Osteoblast (primary cell): ENCODE measurements around the gene MRPS26. TPM values are rescaled to one million over a fixed set of nuclear protein-coding genes. Genes with fewer than 3 reads are reported as not detected.

Source experiments
- DNase-seq: peaks from one replicate; pipeline ENCODE4 v3.0.0; 2011; ENCODE audit warnings: low spot score, mixed read lengths; ENCODE audit not compliant: insufficient read length; ENCODE audit errors: missing footprints
- H2AFZ ChIP-seq: 2 replicates; pipeline ENCODE4 v1.6.0; 2011; ENCODE audit warnings: mild to moderate bottlenecking, low read length
- H3K27ac ChIP-seq: 2 replicates; pipeline ENCODE4 v1.5.1; 2011; ENCODE audit warnings: mild to moderate bottlenecking, low read depth, low read length, moderate library complexity
- H3K27me3 ChIP-seq: 2 replicates; pipeline ENCODE4 v1.6.0; 2012; ENCODE audit warnings: mild to moderate bottlenecking, control low read depth, inconsistent platforms, low read length, moderate library complexity; ENCODE audit not compliant: insufficient read depth
- H3K36me3 ChIP-seq: 2 replicates; pipeline ENCODE4 v1.5.1; 2011; ENCODE audit warnings: mild to moderate bottlenecking, low read length, control low read depth, moderate library complexity; ENCODE audit not compliant: insufficient read depth
- H3K4me1 ChIP-seq: 2 replicates; pipeline ENCODE4 v1.5.1; 2011; ENCODE audit warnings: mild to moderate bottlenecking, low read length, control low read depth, moderate library complexity; ENCODE audit not compliant: insufficient read depth
- H3K4me2 ChIP-seq: 2 replicates; pipeline ENCODE4 v1.6.0; 2011; ENCODE audit warnings: mild to moderate bottlenecking, low read length; ENCODE audit not compliant: insufficient read depth
- H3K4me3 ChIP-seq: fragments of 200-600 bp; sonication (generic); 3 replicates; pipeline ENCODE4 v1.5.1; 2012; ENCODE audit warnings: mild to moderate bottlenecking, low read length, inconsistent platforms; ENCODE audit not compliant: insufficient read depth
- H3K79me2 ChIP-seq: 2 replicates; pipeline ENCODE4 v1.6.0; 2012; ENCODE audit warnings: mild to moderate bottlenecking, low read length, control low read depth, inconsistent platforms; ENCODE audit not compliant: insufficient read depth
- H3K9me3 ChIP-seq: 2 replicates; pipeline ENCODE4 v1.5.1; 2011; ENCODE audit warnings: low read depth, low read length, control low read depth
- H4K20me1 ChIP-seq: 2 replicates; pipeline ENCODE4 v1.6.0; 2012; ENCODE audit warnings: mild to moderate bottlenecking, low read length, control low read depth; ENCODE audit not compliant: insufficient read depth
- total RNA-seq: library from RNA; depleted of rRNA; stranded (reverse); fragments of >200 nt; gene quantifications from 2 replicates; pipeline ENCODE4 v1.2.3, GENCODE V29; 2012
- TF ChIP-seq, protein P1 (sequence below): IDR thresholded peaks from 2 replicates; pipeline ENCODE4 v1.5.1; 2011; ENCODE audit warnings: mild to moderate bottlenecking, low read depth, low read length, moderate library complexity; ENCODE audit errors: extremely low read depth

MRPS26 gene
- 20.6 and 21.0 TPM in 2 replicates for total RNA-seq

DNA sequence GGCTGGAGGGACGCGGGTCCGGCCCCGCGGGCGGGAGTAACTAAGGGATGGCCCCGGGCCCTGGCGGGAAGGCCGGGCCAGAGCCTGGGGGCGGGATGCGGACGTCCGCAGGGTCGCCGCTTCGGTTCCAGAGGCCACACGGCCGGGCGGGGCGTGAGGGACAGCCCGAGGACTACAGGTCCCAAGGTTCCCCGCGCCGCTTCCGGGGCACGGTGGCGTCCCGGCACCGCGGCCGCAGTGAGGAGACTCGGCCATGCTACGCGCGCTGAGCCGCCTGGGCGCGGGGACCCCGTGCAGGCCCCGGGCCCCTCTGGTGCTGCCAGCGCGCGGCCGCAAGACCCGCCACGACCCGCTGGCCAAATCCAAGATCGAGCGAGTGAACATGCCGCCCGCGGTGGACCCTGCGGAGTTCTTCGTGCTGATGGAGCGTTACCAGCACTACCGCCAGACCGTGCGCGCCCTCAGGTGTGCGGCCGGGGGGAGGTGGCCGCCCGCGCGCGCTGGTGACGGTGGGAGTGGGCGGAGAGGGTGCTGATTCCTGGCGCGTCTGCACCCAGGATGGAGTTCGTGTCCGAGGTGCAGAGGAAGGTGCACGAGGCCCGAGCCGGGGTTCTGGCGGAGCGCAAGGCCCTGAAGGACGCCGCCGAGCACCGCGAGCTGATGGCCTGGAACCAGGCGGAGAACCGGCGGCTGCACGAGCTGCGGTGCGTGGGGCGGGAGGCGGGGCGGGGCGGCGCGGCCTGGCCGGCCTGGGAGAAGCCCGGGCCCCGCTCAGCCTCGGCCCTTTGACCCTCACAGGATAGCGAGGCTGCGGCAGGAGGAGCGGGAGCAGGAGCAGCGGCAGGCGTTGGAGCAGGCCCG, at the start of gene MRPS26:
Gene MRPS26 (plus strand): TSS at position 237 of the 861 bp plus-strand sequence. CDS start 17 bp downstream, at position 254.
- H3K27ac ChIP-seq = peak within 1 kb of the TSS; percentile 80
- peaks cover 11% of the 10 kb centered on the region for H3K79me2 ChIP-seq
- peak; percentile 99 for DNase-seq
- peak within 1 kb of the TSS; percentile 72 for H2AFZ ChIP-seq
- no peaks in the 10 kb centered on the region for H3K9me3 ChIP-seq
- no peaks in the 10 kb centered on the region for H4K20me1 ChIP-seq
- peaks cover 23% of the 10 kb centered on the region for H3K36me3 ChIP-seq
- H3K27me3 ChIP-seq = no peaks in the 10 kb centered on the region
- H3K4me2 ChIP-seq = peak within 1 kb of the TSS; percentile 81
- H3K4me1 ChIP-seq = peaks cover 15% of the 10 kb centered on the region
- peak within 1 kb of the TSS; percentile 94 for H3K4me3 ChIP-seq
- TF ChIP-seq, protein P1, sequence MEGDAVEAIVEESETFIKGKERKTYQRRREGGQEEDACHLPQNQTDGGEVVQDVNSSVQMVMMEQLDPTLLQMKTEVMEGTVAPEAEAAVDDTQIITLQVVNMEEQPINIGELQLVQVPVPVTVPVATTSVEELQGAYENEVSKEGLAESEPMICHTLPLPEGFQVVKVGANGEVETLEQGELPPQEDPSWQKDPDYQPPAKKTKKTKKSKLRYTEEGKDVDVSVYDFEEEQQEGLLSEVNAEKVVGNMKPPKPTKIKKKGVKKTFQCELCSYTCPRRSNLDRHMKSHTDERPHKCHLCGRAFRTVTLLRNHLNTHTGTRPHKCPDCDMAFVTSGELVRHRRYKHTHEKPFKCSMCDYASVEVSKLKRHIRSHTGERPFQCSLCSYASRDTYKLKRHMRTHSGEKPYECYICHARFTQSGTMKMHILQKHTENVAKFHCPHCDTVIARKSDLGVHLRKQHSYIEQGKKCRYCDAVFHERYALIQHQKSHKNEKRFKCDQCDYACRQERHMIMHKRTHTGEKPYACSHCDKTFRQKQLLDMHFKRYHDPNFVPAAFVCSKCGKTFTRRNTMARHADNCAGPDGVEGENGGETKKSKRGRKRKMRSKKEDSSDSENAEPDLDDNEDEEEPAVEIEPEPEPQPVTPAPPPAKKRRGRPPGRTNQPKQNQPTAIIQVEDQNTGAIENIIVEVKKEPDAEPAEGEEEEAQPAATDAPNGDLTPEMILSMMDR = no peak

DNA sequence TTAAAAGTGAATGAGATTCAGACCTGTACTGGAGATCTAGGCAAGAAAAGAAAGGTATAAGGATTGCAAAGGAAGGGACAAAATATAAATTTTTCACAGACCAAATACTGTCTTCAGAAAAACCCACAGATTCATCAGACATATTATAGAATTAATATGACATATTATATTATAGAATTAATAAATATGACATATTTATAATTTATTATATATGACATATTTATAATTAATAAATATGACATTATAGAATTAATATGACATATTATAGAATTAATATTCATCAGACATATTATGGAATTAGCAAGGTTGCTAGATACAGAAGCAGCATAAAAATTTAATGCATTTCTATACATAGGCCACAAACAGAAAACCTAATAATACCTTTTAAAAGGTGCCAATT, 47.1 kb upstream of the MRPS26 start:
- no peaks in the 10 kb centered on the region for H3K27me3 ChIP-seq
- H2AFZ ChIP-seq = no peak overlapping the region
- H3K4me2 ChIP-seq = no peak overlapping the region
- no peaks in the 10 kb centered on the region for H3K79me2 ChIP-seq
- no peak overlapping the region for H3K4me3 ChIP-seq
- no peak overlapping the region for H3K27ac ChIP-seq
- peaks cover 5% of the 10 kb centered on the region for H3K36me3 ChIP-seq
- TF ChIP-seq, protein P1 = no peak
- no peaks in the 10 kb centered on the region for H3K4me1 ChIP-seq
- DNase-seq = no peak
- H4K20me1 ChIP-seq = peaks cover 3% of the 10 kb centered on the region
- no peaks in the 10 kb centered on the region for H3K9me3 ChIP-seq

DNA sequence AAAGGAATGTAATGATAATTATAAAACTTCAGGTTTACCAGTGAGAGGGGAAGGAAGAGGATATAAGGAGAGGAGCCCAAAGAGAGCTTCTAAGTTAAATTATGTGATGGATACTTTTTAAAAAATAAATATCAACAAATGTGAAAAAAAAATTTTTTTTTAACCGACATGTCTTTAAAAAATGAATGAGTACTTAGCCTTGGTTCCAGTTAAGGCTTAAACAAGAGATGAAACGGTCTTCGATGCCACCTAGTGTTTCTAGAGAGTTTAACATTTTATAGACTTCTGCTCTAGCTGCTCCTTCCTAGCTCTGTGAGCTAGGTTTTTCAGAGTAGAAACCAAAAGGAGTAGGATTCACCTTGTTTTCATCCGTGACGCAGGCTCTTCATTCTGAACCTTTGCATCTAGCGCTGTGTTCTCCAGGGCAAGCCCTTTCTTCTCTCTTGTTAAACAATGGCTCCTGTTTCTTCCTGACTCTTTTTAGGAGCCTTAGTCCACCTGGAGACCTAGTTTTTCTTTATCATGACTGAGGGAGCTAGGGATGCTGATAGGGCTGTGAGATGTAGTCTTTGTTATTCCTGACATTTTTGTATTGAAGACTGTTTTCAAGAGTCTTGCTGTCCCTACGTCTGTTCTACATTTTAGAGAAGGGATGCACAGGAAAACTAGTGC, 44.9 kb upstream of the MRPS26 start:
- TF ChIP-seq, protein P1 = peak; percentile 54
- Histone ChIP-seq H3K4me2 (no peak overlapping the region), H3K27ac (no peak overlapping the region)

GRCh38 chr20:3003416-3003815, 42.4 kb upstream of the MRPS26 start:
- Histone ChIP-seq H3K27me3 (no peaks in the 10 kb centered on the region), H2AFZ (no peak overlapping the region), H3K4me2 (no peak overlapping the region), H3K36me3 (peaks cover 29% of the 10 kb centered on the region), H4K20me1 (peaks cover 3% of the 10 kb centered on the region), H3K9me3 (no peaks in the 10 kb centered on the region), H3K79me2 (no peaks in the 10 kb centered on the region), H3K4me1 (no peaks in the 10 kb centered on the region), H3K27ac (no peak overlapping the region), H3K4me3 (no peak overlapping the region)
- no peak for DNase-seq
- TF ChIP-seq, protein P1 = no peak

More for the DNA sequence above, 44.9 kb upstream of the MRPS26 start:
- H3K4me3 ChIP-seq = no peak overlapping the region
- no peaks in the 10 kb centered on the region for H3K9me3 ChIP-seq
- H4K20me1 ChIP-seq = peaks cover 3% of the 10 kb centered on the region
- no peak overlapping the region for H2AFZ ChIP-seq
- DNase-seq = peak; percentile 80
- no peaks in the 10 kb centered on the region for H3K79me2 ChIP-seq
- H3K36me3 ChIP-seq = peaks cover 8% of the 10 kb centered on the region
- no peaks in the 10 kb centered on the region for H3K4me1 ChIP-seq
- H3K27me3 ChIP-seq = no peaks in the 10 kb centered on the region
